K562 (cell line): Measurements from ENCODE around the gene ZNF440. TPM values are rescaled to one million over a fixed set of nuclear protein-coding genes. Genes with fewer than 3 reads are reported as not detected.

Source experiments
- ATAC-seq: fragments of 200-7000 bp; cut with Tn5 transposase; 3 replicates; pipeline ENCODE4 v1.9.1; 2020; ENCODE audit warnings: moderate library complexity
- BruUV-seq: library from RNA; stranded (reverse); fragments of 400-500 nt; replicated peaks from 2 replicates; lab custom pipeline; 2021; lab: Mats Ljungman, UMichigan
- CTCF ChIA-PET: fragments of 300-600 bp; formaldehyde crosslinking; extraction: SDS; loops from one replicate; lab custom pipeline; 2021; ENCODE audit warnings: low intra/inter-chr PET ratio; lab: Yijun Ruan, JAX
- POLR2A ChIA-PET: fragments of 300-600, 350-650 bp; sonication (Branson Sonifier 250); formaldehyde crosslinking; extraction: SDS; loops from one replicate; lab custom pipeline; 2021; ENCODE audit warnings: antibody characterized with exemption, inconsistent platforms; lab: Yijun Ruan, JAX
- DNase-seq, 4 experiments: peaks; one replicate each; pipeline versions ENCODE4 v3.0.0 to v3.0.0-alpha.2; 2011 to 2018; ENCODE audit warnings: low spot score in 3 of 4, mixed read lengths in 3 of 4; ENCODE audit errors: extremely low read depth in 1 of 4
- FAIRE-seq: peaks from 2 replicates; lab custom pipeline; 2011; peaks lifted over from hg19 to GRCh38; lab: Jason Lieb, UNC
- H2AFZ ChIP-seq: 2 replicates; pipeline ENCODE4 v1.6.0; 2011; ENCODE audit warnings: low read depth, low read length, control low read depth, inconsistent platforms
- H3K27ac ChIP-seq: fragments of 200-600 bp; 3 replicates; pipeline ENCODE4 v1.8.0; 2011; ENCODE audit warnings: low read depth, mild to moderate bottlenecking, control low read depth, inconsistent platforms, low read length, moderate library complexity, mixed read lengths; ENCODE audit errors: extremely low read depth
- H3K27me3 ChIP-seq, 2 experiments: fragments of 300-600 bp in 1 of 2; 2 replicates in 1 of 2; 3 replicates in 1 of 2; pipeline versions ENCODE4 v1.6.0 to v1.8.0; 2011; ENCODE audit warnings: inconsistent platforms in 2 of 2, low read length in 2 of 2, mild to moderate bottlenecking in 1 of 2, mixed read lengths in 1 of 2, moderate library complexity in 1 of 2; ENCODE audit not compliant: control insufficient read depth in 2 of 2, insufficient read depth in 2 of 2
- H3K36me3 ChIP-seq: fragments of 300-600 bp; 3 replicates; pipeline ENCODE4 v1.8.0; 2011; ENCODE audit warnings: mild to moderate bottlenecking, low read length, inconsistent platforms; ENCODE audit not compliant: control insufficient read depth, insufficient read depth
- H3K4me1 ChIP-seq, 2 experiments: fragments of 200-600 bp in 1 of 2; replicated peaks in 1 of 2; 2 replicates in 1 of 2; 3 replicates in 1 of 2; pipeline versions ENCODE4 v1.5.1 to v1.8.0; 2011; ENCODE audit warnings: inconsistent platforms in 2 of 2, low read length in 2 of 2, mild to moderate bottlenecking in 1 of 2, mixed read lengths in 1 of 2, moderate library complexity in 1 of 2; ENCODE audit not compliant: control insufficient read depth in 2 of 2, insufficient read depth in 2 of 2
- H3K4me2 ChIP-seq: 2 replicates; pipeline ENCODE4 v1.6.1; 2011; ENCODE audit warnings: low read length, control low read depth, inconsistent platforms, mixed read lengths; ENCODE audit not compliant: insufficient read depth
- H3K4me3 ChIP-seq: fragments of 200-600 bp; sonication (generic), shearing (Covaris generic); 2 replicates; pipeline ENCODE4 v1.5.1; 2016; ENCODE audit warnings: control low read depth, inconsistent platforms
- H3K79me2 ChIP-seq: fragments of 200-600 bp; 3 replicates; pipeline ENCODE4 v1.8.0; 2011; ENCODE audit warnings: low read length, inconsistent platforms; ENCODE audit not compliant: control insufficient read depth, insufficient read depth
- H3K9ac ChIP-seq, 2 experiments: 2 replicates each; pipeline versions ENCODE4 v1.6.0 to v1.6.1; 2011; ENCODE audit warnings: low read depth in 2 of 2, low read length in 2 of 2, control low read depth in 1 of 2, inconsistent platforms in 1 of 2, mild to moderate bottlenecking in 1 of 2, mixed read lengths in 1 of 2; ENCODE audit not compliant: insufficient read depth in 1 of 2
- H3K9me1 ChIP-seq: one replicate; pipeline ENCODE4 v1.6.0; 2011; ENCODE audit warnings: inconsistent platforms, mild to moderate bottlenecking, low read length, moderate library complexity; ENCODE audit not compliant: control insufficient read depth, insufficient read depth
- H3K9me3 ChIP-seq: replicated peaks from 2 replicates; pipeline ENCODE4 v1.5.1; 2011; ENCODE audit warnings: low read depth, low read length, inconsistent platforms; ENCODE audit not compliant: control insufficient read depth, insufficient read depth
- H4K20me1 ChIP-seq: replicated peaks from 2 replicates; pipeline ENCODE4 v1.6.1; 2011; ENCODE audit warnings: low read length, inconsistent platforms, mixed read lengths; ENCODE audit not compliant: control insufficient read depth, insufficient read depth
- BDP1 ChIP-seq: IDR thresholded peaks from 3 replicates; pipeline ENCODE4 v1.6.1; 2011; ENCODE audit not compliant: insufficient read length, insufficient read depth
- CBX1 ChIP-seq: sonication (generic); IDR thresholded peaks from 2 replicates; pipeline ENCODE4 v1.6.1; 2016; ENCODE audit warnings: antibody characterized with exemption, low read depth, mild to moderate bottlenecking
- CBX2 ChIP-seq: fragments of 200-600 bp; sonication (generic); IDR thresholded peaks from one replicate; pipeline ENCODE4 v1.6.1; 2012; ENCODE audit warnings: mild to moderate bottlenecking, low read length, inconsistent platforms; ENCODE audit not compliant: insufficient read depth, poor library complexity, severe bottlenecking
- CSDE1 ChIP-seq, 2 experiments: fragments of 450-650 bp; IDR thresholded peaks; 2 replicates each; pipeline ENCODE4 v1.6.1; 2016; ENCODE audit warnings: mild to moderate bottlenecking in 1 of 2
- GTF2E2 ChIP-seq: fragments of 200-800 bp; sonication (Bioruptor generic); IDR thresholded peaks from 2 replicates; pipeline ENCODE4 v1.6.1; 2016; ENCODE audit warnings: missing genetic modification characterization, missing compliant biosample characterization
- MCM5 ChIP-seq: fragments of 450-650 bp; IDR thresholded peaks from 2 replicates; pipeline ENCODE4 v1.6.1; 2016; ENCODE audit warnings: low read depth
- MYNN ChIP-seq, 2 experiments: sonication (generic); formaldehyde crosslinking in 1 of 2; IDR thresholded peaks; 2 replicates each; pipeline versions ENCODE4 v1.5.0 to v1.6.1; 2016 to 2020; ENCODE audit warnings: antibody characterized with exemption in 1 of 2, missing genetic modification reagents in 1 of 2
- PHB2 ChIP-seq: fragments of 450-650 bp; IDR thresholded peaks from 2 replicates; pipeline ENCODE4 v1.6.1; 2017; ENCODE audit warnings: low read depth
- PRPF4 ChIP-seq: fragments of 200-400 bp; formaldehyde crosslinking; IDR thresholded peaks from one replicate; pipeline ENCODE4 v1.6.1; 2017; ENCODE audit warnings: low read length, low read depth, mild to moderate bottlenecking; ENCODE audit not compliant: insufficient read depth, poor library complexity, severe bottlenecking
- PTRF ChIP-seq: fragments of 450-650 bp; IDR thresholded peaks from 2 replicates; pipeline ENCODE4 v1.6.1; 2016; ENCODE audit warnings: mild to moderate bottlenecking, missing genetic modification characterization, missing compliant biosample characterization
- SRSF9 ChIP-seq: fragments of 200-400 bp; formaldehyde crosslinking; IDR thresholded peaks from 2 replicates; pipeline ENCODE4 v1.6.1; 2017; ENCODE audit warnings: low read depth, low read length, borderline replicate concordance
- ZNF644 ChIP-seq: fragments of 200-800 bp; sonication (Bioruptor generic); IDR thresholded peaks from 2 replicates; pipeline ENCODE4 v1.6.1; 2016; ENCODE audit warnings: low read depth, missing genetic modification characterization, missing compliant biosample characterization
- WGBS: fragments of 100-300 bp; shearing (Covaris generic); methylation state at CpG from one replicate; pipeline ENCODE4 v1.1.6; 2016; ENCODE audit warnings: low coverage, mixed read lengths; ENCODE audit not compliant: insufficient coverage; ENCODE audit errors: missing lambda C conversion rate; 5-methylcytosine and 5-hydroxymethylcytosine counted together
- in situ Hi-C: fragments of 300-500 bp; cut with MboI; formaldehyde crosslinking; loops from 4 replicates; pipeline ENCODE4 v1.15.0; 2018; ENCODE audit warnings: inconsistent platforms, mixed read lengths
- intact Hi-C: fragments of 100-400 bp; cut with micrococcal nuclease; formaldehyde crosslinking; loops from 2 replicates; pipeline ENCODE4 v1.14.2; 2022
- polyA plus RNA-seq, 8 experiments: library from polyadenylated mRNA; depleted of rRNA in 4 of 8; stranded (reverse) in 5 of 8; unstranded in 3 of 8; fragments of >200 nt; fragmentation: Nextera tagmentation in 2 of 8; fragmentation: Illumina TruSeq in 1 of 8; extraction: Ambion mirVana in 2 of 8; extraction: Trizol in 1 of 8; gene quantifications; 2 replicates each; pipeline versions ENCODE4 v1.2.1 to v1.2.3, GENCODE V29; 2011 to 2014; ENCODE audit warnings: inconsistent platforms in 1 of 8, missing spikeins in 1 of 8
- total RNA-seq, 7 experiments: library from RNA; depleted of rRNA in 6 of 7; stranded (reverse); fragments of >200 nt in 6 of 7; fragmentation: Illumina TruSeq in 2 of 7; extraction: Trizol in 2 of 7; gene quantifications; 2 replicates each; pipeline versions ENCODE4 v1.2.1 to v1.2.3, GENCODE V29; 2011 to 2021; ENCODE audit warnings: low replicate concordance in 1 of 7
- TF ChIP-seq, protein P1 (sequence below), 2 experiments: fragments of 450-650 bp; IDR thresholded peaks; 2 replicates each; pipeline ENCODE4 v1.6.1; 2016; ENCODE audit warnings: mild to moderate bottlenecking in 2 of 2, borderline replicate concordance in 1 of 2, low read depth in 1 of 2, moderate library complexity in 1 of 2

Gene ZNF440
- total and polyA plus RNA-seq, 9 of the 15 experiments (the other 6 are each of a cell fraction or from before 2014, with no cell fraction given) = 5.9 to 32.6 (median 13.4) TPM

DNA sequence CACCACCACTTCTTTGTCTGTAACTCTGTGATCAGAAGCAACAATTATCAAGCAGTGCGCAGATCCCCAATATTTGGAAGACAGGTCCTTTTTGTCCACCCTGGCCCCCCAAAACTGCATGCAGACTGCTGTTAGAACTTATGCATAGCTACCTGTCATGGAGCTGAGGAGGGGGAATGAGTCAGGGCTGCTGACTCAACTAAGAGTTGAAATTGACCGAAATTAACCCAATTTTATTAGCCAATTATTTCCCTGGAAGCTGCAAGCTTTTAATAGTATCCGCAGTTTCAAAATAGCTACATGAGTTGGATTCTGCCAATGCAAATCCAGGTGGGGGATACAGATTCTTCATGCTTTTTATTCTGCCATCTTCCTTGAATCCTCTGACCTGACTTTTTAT lies 29.7 kb upstream of the ZNF440 start:
- in situ Hi-C loops (no loop called here), intact Hi-C loops (no loop called here)
- no peak for DNase-seq
- Histone ChIP-seq H3K9me1 (no peaks in the 10 kb centered on the region), H3K79me2 (no peaks in the 10 kb centered on the region), H3K4me2 (no peak overlapping the region), H3K4me1 (no peaks in the 10 kb centered on the region), H3K27ac (no peak overlapping the region), H3K36me3 (peaks cover 32% of the 10 kb centered on the region), H3K9me3 (peaks cover 35% of the 10 kb centered on the region), H4K20me1 (no peaks in the 10 kb centered on the region), H3K9ac (no peak overlapping the region), H2AFZ (no peak overlapping the region), H3K27me3 (no peaks in the 10 kb centered on the region), H3K4me3 (no peak overlapping the region)
- ATAC-seq = no peak
- no peak for FAIRE-seq
- CTCF ChIA-PET = no interaction called here
- BruUV-seq = no TSS peak
- WGBS = 86% methylated on average over 3 of the region's 3 CpGs
- TF ChIP-seq ZNF644 (tag) = no peak
- no peak for TF ChIP-seq MYNN (IDR thresholded peaks at IDR 0.05)
- no peak for TF ChIP-seq MYNN (CRISPR knock-in tag; IDR thresholded peaks at IDR 0.05)
- no peak for TF ChIP-seq MCM5
- TF ChIP-seq CSDE1 (IDR thresholded peaks at IDR 0.05) = no peak
- TF ChIP-seq GTF2E2 (tag) = no peak
- no peak for TF ChIP-seq SRSF9
- TF ChIP-seq PHB2 = no peak
- TF ChIP-seq, protein P1, sequence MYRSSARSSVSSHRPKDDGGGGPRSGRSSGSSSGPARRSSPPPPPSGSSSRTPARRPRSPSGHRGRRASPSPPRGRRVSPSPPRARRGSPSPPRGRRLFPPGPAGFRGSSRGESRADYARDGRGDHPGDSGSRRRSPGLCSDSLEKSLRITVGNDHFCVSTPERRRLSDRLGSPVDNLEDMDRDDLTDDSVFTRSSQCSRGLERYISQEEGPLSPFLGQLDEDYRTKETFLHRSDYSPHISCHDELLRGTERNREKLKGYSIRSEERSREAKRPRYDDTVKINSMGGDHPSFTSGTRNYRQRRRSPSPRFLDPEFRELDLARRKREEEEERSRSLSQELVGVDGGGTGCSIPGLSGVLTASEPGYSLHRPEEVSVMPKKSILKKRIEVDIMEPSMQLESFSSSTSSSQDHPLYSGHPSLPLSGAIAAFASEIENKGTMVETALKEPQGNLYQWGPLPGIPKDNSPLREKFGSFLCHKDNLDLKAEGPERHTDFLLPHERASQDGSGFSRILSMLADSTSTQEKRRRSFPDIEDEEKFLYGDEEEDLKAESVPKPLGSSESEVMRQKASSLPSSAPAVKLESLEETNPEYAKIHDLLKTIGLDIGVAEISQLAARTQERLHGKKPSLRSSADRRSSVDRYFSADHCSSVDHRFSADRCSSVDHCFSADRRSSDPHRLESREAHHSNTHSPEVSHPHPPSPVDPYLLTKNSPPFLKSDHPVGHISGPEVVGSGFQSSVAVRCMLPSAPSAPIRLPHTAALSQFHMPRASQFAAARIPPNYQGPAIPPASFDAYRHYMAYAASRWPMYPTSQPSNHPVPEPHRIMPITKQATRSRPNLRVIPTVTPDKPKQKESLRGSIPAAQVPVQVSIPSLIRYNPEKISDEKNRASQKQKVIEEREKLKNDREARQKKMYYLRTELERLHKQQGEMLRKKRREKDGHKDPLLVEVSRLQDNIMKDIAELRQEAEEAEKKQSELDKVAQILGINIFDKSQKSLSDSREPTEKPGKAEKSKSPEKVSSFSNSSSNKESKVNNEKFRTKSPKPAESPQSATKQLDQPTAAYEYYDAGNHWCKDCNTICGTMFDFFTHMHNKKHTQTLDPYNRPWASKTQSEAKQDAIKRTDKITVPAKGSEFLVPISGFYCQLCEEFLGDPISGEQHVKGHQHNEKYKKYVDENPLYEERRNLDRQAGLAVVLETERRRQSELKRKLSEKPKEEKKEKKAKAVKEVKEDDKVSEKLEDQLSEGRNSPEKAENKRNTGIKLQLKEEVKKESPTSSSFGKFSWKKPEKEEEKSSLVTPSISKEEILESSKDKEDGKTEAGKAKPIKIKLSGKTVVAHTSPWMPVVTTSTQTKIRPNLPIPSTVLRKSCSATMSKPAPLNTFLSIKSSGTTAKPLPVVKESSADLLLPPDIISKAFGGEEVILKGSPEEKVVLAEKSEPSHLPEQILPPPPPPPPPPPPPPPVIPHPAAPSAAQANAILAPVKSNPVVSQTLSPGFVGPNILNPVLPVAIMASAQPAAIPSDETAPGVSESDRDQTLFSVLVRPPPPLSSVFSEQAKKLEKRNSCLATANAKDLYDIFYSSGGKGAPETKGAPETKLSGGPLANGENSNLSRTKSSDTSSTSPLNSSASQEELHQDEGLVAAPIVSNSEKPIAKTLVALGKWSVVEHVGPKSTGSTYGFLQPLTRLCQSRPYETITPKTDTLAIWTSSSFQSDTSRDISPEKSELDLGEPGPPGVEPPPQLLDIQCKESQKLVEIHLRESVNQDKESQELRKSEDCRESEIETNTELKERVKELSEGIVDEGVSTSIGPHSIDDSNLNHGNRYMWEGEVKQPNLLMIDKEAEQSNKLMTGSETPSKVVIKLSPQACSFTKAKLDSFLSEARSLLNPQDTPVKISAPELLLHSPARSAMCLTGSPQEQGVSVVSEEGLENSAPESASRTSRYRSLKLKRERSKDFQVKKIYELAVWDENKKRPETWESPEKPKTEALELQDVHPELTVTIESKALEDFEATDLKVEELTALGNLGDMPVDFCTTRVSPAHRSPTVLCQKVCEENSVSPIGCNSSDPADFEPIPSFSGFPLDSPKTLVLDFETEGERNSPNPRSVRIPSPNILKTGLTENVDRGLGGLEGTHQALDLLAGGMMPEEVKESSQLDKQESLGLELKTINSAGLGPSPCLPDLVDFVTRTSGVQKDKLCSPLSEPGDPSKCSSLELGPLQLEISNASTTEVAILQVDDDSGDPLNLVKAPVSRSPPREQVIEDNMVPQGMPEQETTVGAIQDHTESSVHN (IDR thresholded peaks at IDR 0.05; ENCODE audit: borderline replicate concordance in 1 of 2, low read depth in 1 of 2) = no peak
- no peak for TF ChIP-seq PTRF (tag)
- no peak for TF ChIP-seq PRPF4
- no peak for TF ChIP-seq BDP1
- TF ChIP-seq CBX1 = no peak
- TF ChIP-seq CBX2 = no peak
- POLR2A ChIA-PET = no interaction called here
